GM18873 (cell line): ENCODE data around the gene RNF175.

Source experiments
- ATAC-seq: cut with Tn5 transposase; IDR thresholded peaks from one replicate; pipeline ENCODE4 v1.9.1; 2021; ENCODE audit warnings: mild to moderate bottlenecking, moderate library complexity, moderate number of reproducible peaks; ENCODE audit not compliant: unreplicated experiment, low FRiP score

RNF175 gene

GRCh38 chr4:153759407-153760316 lies at the start of gene RNF175:
TSS of gene RNF175 (minus strand) at chr4:153760024. CDS start at chr4:153759862, 162 bp downstream.
- no peak for ATAC-seq

GRCh38 chr4:153809307-153809706 lies 49.5 kb upstream of the RNF175 start:
- ATAC-seq: no peak

GRCh38 chr4:153808175-153808574 lies 48.4 kb upstream of the RNF175 start:
- no peak for ATAC-seq

GRCh38 chr4:153806073-153806472 lies 46.2 kb upstream of the RNF175 start:
- ATAC-seq: no peak

GRCh38 chr4:153804722-153805121 lies 44.9 kb upstream of the RNF175 start:
- ATAC-seq: no peak

- no peak for ATAC-seq
Observed at GRCh38 chr4:153799694-153800074, 39.9 kb upstream of the RNF175 start.

- ATAC-seq: no peak
Observed at GRCh38 chr4:153798901-153799693, 39.3 kb upstream of the RNF175 start.

GRCh38 chr4:153798420-153798819 lies 38.6 kb upstream of the RNF175 start:
- ATAC-seq: no peak

- ATAC-seq: no peak
Observed at GRCh38 chr4:153794006-153794405, 34.2 kb upstream of the RNF175 start.

- ATAC-seq: no peak
Observed at GRCh38 chr4:153792618-153793247, 32.9 kb upstream of the RNF175 start.

GRCh38 chr4:153791746-153792617 lies 32.2 kb upstream of the RNF175 start:
- ATAC-seq: no peak

GRCh38 chr4:153790962-153791551 lies 31.2 kb upstream of the RNF175 start:
- no peak for ATAC-seq

GRCh38 chr4:153790500-153790865 lies 30.7 kb upstream of the RNF175 start:
- no peak for ATAC-seq

GRCh38 chr4:153789741-153790499 lies 30.1 kb upstream of the RNF175 start:
- ATAC-seq: no peak

- ATAC-seq: no peak
Observed at GRCh38 chr4:153788413-153789276, 28.8 kb upstream of the RNF175 start, which contains the start of gene SFRP2. TSS of gene SFRP2 (minus strand) at chr4:153789083. CDS start at chr4:153788835, 248 bp downstream.

- ATAC-seq: no peak
Observed at GRCh38 chr4:153788051-153788412, 28.2 kb upstream of the RNF175 start.

GRCh38 chr4:153787575-153787974 lies 27.8 kb upstream of the RNF175 start:
- ATAC-seq: no peak

GRCh38 chr4:153787061-153787560 lies 27.3 kb upstream of the RNF175 start:
- no peak for ATAC-seq
